NCI-H1105 (cell line): ENCODE measurements around the gene OR2V1.
"Not testable (repeated sequence)": the region's sequence is repeated elsewhere in the genome, so short reads cannot be mapped to it uniquely, and the experiment has no call there.

Experiments
- DNase-seq: peaks from one replicate; lab custom pipeline; 2025; lab: John Stamatoyannopoulos, UW

Gene OR2V1

GRCh38 chr5:181160152-181160754, 29.3 kb upstream of the OR2V1 start:
- DNase-seq, result no peak

DNA sequence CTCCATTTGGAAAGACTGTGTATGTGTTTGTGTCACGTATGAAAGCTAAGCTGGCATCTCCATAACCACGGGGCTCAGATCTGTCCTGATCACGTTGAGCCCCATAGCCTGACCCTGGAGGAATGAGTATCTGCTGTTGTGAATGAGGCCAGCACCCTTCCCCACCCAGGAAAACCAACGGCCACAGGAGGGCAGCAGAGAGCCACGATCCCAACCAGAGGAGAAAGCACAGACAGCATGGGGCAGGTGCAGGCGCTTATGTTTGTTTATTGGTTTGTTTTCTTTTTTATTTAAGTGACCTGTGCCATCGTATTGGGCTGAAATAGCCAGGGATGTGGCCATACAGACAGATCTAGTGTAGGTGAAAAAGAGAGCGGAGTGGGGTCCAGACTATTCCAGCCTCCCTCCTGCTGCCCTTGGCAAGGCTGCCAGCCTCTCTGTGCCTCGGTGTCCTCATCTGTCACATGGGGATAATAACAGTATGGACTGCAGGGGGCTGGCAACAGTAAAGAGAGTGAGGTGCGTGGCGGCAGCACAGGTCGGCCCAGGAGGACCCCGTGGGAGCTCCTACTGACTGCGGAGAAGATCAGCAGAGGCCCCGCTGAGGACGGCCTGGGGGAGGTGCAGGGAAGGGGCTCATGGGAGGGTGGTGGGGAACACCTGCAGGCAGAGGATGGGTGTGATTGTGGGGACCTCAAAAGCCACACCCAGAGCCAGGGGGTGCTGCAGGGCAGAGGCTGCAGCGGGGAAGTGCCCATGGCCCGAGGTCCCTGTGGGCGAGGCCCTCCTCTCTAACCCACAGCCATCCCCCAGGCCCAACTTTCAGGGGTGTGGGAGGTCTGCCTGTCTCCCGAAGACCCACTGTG, 28.6 kb upstream of the OR2V1 start:
- peak; percentile 62 for DNase-seq

GRCh38 chr5:181158869-181159268, 27.9 kb upstream of the OR2V1 start:
- DNase-seq, result no peak

- DNase-seq, result no peak
These were observed 25.8 kb upstream of the OR2V1 start for GRCh38 chr5:181156758-181157157.

- no peak for DNase-seq
These were observed 22.8 kb upstream of the OR2V1 start for GRCh38 chr5:181153814-181154213.

DNA sequence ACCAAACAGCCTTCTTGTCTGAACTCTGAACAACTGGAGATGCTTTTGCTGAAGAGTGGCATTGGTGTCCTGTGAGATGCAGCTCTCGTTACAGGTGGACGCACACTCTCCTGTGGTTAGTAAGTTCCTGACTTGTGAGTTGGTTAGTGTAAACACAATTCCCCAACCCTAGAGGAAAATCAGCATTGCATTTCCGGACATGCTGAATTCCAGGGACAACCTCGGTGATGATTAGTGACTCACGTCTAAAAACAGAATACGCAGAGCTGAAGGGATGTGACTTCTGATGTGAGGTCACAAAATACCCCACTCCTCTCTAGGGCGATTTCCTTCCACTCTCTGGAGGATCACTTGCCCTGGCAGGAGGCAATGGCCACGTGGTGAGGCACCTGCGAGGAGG, 21.4 kb upstream of the OR2V1 start:
- no peak for DNase-seq

GRCh38 chr5:181151146-181151545, 20.2 kb upstream of the OR2V1 start:
- DNase-seq, result no peak

GRCh38 chr5:181149806-181150733, 19.1 kb upstream of the OR2V1 start:
- no peak for DNase-seq

DNA sequence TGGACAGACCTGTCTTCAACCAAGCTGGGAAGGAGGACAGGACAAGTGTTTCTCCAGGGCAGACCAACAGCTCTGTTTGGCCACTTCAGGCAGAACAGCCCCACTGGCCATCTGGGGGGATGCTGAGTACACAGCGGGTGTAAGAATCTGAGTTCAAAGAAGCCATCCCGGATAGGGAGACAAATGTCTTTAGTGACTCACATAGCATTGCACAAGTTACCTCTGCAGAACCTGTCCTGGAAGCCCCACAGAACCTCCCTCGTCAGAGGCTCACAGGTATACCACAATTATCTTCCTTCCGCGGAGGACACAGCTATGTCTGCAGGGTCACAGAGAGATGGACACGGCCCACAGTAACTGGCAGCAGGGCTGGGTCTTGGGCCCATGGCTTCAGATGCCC, 18.4 kb upstream of the OR2V1 start:
- no peak for DNase-seq

DNA sequence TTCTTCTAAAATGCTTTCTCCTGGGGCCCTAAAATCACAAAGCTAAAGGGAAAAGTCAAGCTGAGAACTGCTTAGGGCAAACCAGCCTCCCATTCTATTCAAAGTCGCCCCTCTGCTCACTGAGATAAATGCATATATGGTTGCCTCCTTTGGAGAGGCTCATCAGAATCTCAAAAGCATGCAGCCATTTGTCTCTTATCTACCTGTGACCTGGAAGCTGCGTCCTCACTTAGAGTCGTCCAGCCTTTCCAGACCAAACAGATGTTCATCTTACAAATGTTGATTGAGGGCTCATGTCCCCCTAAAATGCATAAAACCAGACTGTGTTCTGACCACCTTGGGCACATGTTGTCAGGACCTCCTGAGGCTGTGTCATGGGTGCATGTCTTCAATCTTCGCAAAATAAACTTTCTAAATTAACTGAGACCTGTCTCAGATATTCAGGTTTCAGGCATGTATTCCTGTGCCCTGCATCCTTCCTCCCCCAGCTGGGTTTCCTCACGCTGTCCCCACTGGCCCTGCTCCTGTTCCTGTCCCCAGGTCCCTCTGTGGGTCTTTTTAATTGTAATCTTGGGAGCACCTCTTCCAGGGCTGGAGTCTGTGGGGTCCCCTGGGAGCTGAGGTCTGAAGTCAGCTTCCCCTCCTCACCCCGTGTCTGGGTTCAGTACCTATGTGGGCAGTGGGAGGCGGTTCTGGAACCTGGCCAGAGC, 16.1 kb upstream of the OR2V1 start, which contains the start of gene OR2V2:
Gene OR2V2, plus strand, starts transcription at position 660 of the 710 bp plus-strand sequence. CDS start 7,357 bp downstream, outside the sequence.
- not testable (repeated sequence) for DNase-seq

DNA sequence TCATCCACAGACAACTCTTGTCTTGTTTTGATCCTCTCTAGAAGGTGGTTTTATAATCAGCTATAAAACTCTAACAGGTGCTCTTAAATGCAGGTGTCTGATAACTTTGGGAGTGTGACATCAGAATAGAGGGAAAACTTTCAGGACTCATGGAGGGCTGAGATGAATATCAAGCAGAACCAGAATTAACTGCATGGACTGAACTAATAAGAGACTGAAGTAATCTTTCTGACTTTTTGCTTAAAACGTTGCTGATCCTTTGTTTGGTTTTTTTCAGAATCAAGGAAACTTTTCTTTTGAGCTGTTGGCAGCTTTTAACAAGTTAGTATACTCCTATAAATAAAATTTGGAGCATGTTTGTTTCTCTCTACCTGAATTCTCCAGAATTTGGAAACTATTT, 14.2 kb upstream of the OR2V1 start:
- no peak for DNase-seq

DNA sequence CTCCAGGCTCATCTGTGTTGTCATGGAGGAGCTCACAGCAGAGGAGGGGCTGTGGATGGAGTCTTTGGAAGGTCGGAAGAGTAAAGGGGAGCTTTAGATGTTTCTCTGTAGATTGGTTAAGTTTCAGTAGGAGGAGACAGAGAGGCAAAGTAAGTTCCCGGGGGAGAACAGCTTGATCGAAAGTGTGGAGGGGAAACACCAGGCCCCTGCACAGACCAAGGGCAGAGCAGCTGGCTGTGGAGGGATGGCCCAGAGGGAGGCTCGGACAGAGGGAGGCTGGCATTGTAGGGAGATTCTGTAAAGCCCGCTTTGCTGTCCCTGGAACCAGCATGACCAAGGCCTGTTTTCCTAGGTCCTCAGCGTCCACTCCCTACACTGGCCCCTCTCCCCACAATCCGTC, 11.1 kb upstream of the OR2V1 start:
- no peak for DNase-seq

DNA sequence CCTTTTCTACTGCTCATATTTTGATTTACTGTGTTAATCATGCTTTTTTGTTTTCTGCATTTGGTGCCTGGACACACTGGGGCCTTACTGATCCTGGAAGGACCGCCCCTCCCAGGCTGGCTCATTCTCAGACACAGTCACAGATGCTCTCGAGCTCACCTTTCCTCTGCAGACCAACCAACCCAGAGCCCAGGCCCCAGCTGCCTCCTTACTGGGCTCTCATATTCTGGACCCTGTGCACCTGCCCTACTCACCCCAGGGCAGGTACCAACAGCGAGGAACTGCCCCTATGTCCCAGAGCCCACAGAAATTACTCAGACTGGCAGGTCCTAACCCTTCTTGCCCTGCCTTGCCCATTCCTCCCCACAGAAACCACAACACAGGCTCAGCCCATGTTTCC, 9.8 kb upstream of the OR2V1 start:
- no peak for DNase-seq

GRCh38 chr5:181138258-181138657, 7.3 kb upstream of the OR2V1 start:
- DNase-seq, result no peak

- no peak for DNase-seq
These were observed 5.5 kb upstream of the OR2V1 start for GRCh38 chr5:181136361-181136955.

GRCh38 chr5:181134259-181134658, 3.3 kb upstream of the OR2V1 start:
- DNase-seq, result no peak

DNA sequence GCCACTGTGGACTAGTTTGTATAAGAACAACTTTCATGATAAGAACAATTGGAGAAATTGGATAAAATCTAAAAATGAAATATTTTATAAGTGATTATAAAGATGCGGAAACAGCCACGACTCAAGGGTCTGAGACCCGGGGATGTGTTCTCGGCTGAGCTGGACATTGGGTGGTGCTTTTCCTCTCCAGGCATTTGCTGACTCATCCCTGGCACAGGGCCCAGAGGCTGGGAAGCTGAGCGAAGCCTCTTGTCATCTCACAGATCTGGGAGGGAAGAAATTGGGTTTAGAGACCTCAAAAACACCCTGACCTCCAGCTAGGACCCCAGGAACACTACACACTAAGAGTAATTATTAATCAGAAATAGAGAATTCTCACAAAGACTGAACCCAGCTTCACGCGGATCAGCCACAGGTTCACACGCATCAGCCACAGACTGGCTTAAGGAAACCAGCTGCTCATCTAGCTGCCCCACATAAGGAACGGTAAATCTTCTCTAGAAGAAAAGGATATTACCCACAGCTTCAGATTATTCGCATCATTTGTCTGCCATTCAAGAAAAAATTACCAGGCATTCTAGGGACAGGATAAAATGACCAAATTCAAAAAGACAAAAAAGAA, 2.8 kb upstream of the OR2V1 start:
- no peak for DNase-seq

GRCh38 chr5:181133083-181133482, 2.1 kb upstream of the OR2V1 start:
- no peak for DNase-seq

DNA sequence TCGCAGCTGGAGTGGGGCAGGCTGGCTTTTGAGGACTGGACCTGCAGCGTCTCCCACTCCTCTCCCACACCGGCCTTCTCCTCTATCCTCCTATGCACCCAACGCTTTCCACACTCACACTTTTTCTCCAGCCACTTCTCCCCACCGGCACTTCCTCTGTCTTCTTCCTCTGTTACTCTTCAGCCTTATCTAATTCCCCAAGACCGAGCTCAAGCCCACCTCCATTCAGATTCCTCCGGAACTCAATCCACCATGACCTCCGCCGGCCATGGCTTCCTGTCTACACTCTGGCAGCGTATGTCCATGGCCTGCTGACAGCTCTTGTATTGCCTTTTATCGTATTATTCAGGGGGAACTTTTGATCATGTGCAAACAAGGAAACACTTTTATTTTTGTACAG, 545 bp upstream of the OR2V1 start:
- no peak for DNase-seq

DNA sequence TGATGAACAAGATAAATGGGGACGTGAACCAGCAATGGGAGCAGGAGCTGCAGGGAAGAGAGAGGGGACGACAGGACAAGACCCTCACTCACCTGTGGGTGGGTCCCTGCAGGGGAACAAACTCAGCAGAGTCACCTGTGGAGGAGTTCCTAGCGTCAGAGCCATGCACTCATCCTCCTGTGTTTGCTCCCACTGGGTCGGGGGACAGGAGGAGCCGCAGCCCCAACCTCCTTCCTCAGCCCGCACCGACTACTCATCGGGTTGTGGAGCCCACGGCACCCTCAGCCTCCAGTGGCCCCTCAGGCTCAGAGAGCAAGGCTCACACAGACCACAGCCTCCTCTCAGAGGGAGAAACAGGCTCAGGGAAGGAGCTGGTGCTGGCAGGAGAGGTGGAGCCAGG, 888 bp downstream of the OR2V1 start:
- DNase-seq, result not testable (repeated sequence)

DNA sequence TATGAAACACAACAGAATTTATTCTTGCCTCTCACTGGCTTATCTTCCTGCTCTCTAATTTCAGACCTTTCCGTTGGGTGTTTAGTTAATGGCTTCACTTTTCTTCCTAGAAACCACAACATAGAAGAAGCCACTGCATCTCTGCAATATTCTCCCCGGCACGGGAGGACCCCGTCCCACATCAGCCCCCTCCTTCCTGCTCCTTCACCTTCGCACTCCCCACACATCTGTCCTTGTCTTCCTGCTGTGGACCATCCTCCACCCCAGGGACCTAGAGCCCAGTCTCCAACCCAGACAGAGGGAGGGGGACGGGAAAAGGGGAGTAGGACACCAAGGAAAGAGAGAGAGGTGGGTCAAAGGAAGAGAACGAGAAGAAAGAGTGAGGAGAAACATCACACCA, 1.4 kb downstream of the OR2V1 start:
- no peak for DNase-seq
